DMS53 treated with DMSO at 0.1 percent for 48 hours (cell line): ENCODE measurements around the gene CXCL14.
"Not testable (repeated sequence)": the region's sequence is repeated elsewhere in the genome, so short reads cannot be mapped to it uniquely, and the experiment has no call there.

Source experiments
- DNase-seq: peaks from one replicate; lab custom pipeline; 2025; ENCODE audit not compliant: unreplicated experiment; lab: John Stamatoyannopoulos, UW

CXCL14 gene

GRCh38 chr5:135545099-135545498, 33.7 kb downstream of the CXCL14 start:
- DNase-seq, result no peak

- DNase-seq, result no peak
Observed at GRCh38 chr5:135543485-135544304, 35.1 kb downstream of the CXCL14 start.

- DNase-seq, result no peak
Observed at GRCh38 chr5:135543001-135543484, 35.7 kb downstream of the CXCL14 start.

- no peak for DNase-seq
Observed at GRCh38 chr5:135541807-135542502, 36.8 kb downstream of the CXCL14 start.

GRCh38 chr5:135539430-135540005, 39.3 kb downstream of the CXCL14 start:
- DNase-seq, result no peak

GRCh38 chr5:135538261-135538660, 40.5 kb downstream of the CXCL14 start:
- no peak for DNase-seq

GRCh38 chr5:135537745-135538144, 41.0 kb downstream of the CXCL14 start:
- DNase-seq, result no peak

- DNase-seq, result no peak
Observed at GRCh38 chr5:135537271-135537670, 41.5 kb downstream of the CXCL14 start.

- no peak for DNase-seq
Observed at GRCh38 chr5:135535820-135536801, 42.7 kb downstream of the CXCL14 start, which contains the start of gene NEUROG1. Gene NEUROG1, minus strand, starts transcription at chr5:135535964. Its CDS starts 274 bp downstream, at chr5:135535690.

GRCh38 chr5:135535420-135535819, 43.4 kb downstream of the CXCL14 start:
- peak; percentile 29 for DNase-seq

- DNase-seq, result no peak
Observed at GRCh38 chr5:135534609-135535419, 44.0 kb downstream of the CXCL14 start.

- DNase-seq, result no peak
Observed at GRCh38 chr5:135533794-135534193, 45.0 kb downstream of the CXCL14 start.

- no peak for DNase-seq
Observed at GRCh38 chr5:135533334-135533733, 45.5 kb downstream of the CXCL14 start.

- DNase-seq, result not testable (repeated sequence)
Observed at GRCh38 chr5:135529576-135529975, 49.2 kb downstream of the CXCL14 start.

GRCh38 chr5:135526924-135527323, 51.9 kb downstream of the CXCL14 start:
- DNase-seq, result no peak

- DNase-seq, result no peak
Observed at GRCh38 chr5:135521964-135522363, 56.8 kb downstream of the CXCL14 start.
